ENCODE measurements around the gene BHLHE40. TPM values are rescaled to one million over a fixed set of nuclear protein-coding genes. Genes with fewer than 3 reads are reported as not detected.

BHLHE40 gene
- total and polyA plus RNA-seq, 2 experiments from 2014 or later: 1.7 to 2.2 TPM

DNA sequence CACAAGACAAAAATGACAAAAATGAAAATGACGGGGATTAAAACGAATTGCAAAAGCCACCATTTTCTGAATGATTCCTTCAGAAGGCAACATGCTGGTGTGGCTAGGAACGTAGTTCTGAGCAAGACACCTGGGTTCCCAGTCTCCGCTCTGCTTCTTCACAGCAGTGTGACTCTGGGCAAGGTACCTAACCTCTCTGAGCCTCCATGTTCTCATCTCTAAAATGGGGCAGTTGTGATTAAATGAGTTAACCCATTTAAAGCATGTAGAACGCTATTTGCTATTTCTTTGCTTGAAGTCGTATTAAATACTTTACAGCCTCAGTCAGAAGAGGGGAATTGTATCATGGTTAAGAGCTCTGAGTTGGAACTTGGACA, 23.6 kb downstream of the BHLHE40 start:
- no peaks in the 10 kb centered on the region for H3K9me2 ChIP-seq (ENCODE audit: insufficient read depth)
- H3K27ac ChIP-seq (ENCODE audit: low read depth): no peak overlapping the region
- no peaks in the 10 kb centered on the region for H3K27me3 ChIP-seq (ENCODE audit: insufficient read depth)
- Mint-ChIP-seq H3K9me3 (no peaks in the 10 kb centered on the region), H3K27ac (no peak overlapping the region), H3K4me3 (no peak overlapping the region), H3K4me1 (peaks cover 13% of the 10 kb centered on the region), H3K36me3 (ENCODE audit: low read depth) (no peaks in the 10 kb centered on the region), H3K27me3 (ENCODE audit: insufficient read depth, low read depth, poor library complexity) (peaks cover 4% of the 10 kb centered on the region)
- H3K4me3 ChIP-seq: no peak overlapping the region
- H3F3A ChIP-seq (replicated peaks; ENCODE audit: low read depth): no peaks in the 10 kb centered on the region
- ATAC-seq (no peak), DNase-seq (ENCODE audit: low spot score) (no peak)
- TF ChIP-seq JUNB (IDR thresholded peaks at IDR 0.05; ENCODE audit: unreplicated experiment) (no peak), STAT1 (IDR thresholded peaks at IDR 0.05; ENCODE audit: unreplicated experiment) (no peak), EZH2 (IDR thresholded peaks at IDR 0.05; ENCODE audit: low read depth, unreplicated experiment) (no peak), POLR2AphosphoS5 (IDR thresholded peaks at IDR 0.05; ENCODE audit: low read depth) (no peak), CREB1 (CRISPR knock-in tag; IDR thresholded peaks at IDR 0.05; ENCODE audit: low read depth) (no peak), EZH2phosphoT487 (IDR thresholded peaks at IDR 0.05; ENCODE audit: unreplicated experiment) (no peak)
- TF ChIP-seq, protein P1, sequence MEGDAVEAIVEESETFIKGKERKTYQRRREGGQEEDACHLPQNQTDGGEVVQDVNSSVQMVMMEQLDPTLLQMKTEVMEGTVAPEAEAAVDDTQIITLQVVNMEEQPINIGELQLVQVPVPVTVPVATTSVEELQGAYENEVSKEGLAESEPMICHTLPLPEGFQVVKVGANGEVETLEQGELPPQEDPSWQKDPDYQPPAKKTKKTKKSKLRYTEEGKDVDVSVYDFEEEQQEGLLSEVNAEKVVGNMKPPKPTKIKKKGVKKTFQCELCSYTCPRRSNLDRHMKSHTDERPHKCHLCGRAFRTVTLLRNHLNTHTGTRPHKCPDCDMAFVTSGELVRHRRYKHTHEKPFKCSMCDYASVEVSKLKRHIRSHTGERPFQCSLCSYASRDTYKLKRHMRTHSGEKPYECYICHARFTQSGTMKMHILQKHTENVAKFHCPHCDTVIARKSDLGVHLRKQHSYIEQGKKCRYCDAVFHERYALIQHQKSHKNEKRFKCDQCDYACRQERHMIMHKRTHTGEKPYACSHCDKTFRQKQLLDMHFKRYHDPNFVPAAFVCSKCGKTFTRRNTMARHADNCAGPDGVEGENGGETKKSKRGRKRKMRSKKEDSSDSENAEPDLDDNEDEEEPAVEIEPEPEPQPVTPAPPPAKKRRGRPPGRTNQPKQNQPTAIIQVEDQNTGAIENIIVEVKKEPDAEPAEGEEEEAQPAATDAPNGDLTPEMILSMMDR (conservative IDR thresholded peaks at IDR 0.05; ENCODE audit: low read depth in 2 of 2): no peak
- TF ChIP-seq, protein P2, sequence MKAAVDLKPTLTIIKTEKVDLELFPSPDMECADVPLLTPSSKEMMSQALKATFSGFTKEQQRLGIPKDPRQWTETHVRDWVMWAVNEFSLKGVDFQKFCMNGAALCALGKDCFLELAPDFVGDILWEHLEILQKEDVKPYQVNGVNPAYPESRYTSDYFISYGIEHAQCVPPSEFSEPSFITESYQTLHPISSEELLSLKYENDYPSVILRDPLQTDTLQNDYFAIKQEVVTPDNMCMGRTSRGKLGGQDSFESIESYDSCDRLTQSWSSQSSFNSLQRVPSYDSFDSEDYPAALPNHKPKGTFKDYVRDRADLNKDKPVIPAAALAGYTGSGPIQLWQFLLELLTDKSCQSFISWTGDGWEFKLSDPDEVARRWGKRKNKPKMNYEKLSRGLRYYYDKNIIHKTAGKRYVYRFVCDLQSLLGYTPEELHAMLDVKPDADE (IDR thresholded peaks at IDR 0.05): no peak
- TF ChIP-seq, protein P3, sequence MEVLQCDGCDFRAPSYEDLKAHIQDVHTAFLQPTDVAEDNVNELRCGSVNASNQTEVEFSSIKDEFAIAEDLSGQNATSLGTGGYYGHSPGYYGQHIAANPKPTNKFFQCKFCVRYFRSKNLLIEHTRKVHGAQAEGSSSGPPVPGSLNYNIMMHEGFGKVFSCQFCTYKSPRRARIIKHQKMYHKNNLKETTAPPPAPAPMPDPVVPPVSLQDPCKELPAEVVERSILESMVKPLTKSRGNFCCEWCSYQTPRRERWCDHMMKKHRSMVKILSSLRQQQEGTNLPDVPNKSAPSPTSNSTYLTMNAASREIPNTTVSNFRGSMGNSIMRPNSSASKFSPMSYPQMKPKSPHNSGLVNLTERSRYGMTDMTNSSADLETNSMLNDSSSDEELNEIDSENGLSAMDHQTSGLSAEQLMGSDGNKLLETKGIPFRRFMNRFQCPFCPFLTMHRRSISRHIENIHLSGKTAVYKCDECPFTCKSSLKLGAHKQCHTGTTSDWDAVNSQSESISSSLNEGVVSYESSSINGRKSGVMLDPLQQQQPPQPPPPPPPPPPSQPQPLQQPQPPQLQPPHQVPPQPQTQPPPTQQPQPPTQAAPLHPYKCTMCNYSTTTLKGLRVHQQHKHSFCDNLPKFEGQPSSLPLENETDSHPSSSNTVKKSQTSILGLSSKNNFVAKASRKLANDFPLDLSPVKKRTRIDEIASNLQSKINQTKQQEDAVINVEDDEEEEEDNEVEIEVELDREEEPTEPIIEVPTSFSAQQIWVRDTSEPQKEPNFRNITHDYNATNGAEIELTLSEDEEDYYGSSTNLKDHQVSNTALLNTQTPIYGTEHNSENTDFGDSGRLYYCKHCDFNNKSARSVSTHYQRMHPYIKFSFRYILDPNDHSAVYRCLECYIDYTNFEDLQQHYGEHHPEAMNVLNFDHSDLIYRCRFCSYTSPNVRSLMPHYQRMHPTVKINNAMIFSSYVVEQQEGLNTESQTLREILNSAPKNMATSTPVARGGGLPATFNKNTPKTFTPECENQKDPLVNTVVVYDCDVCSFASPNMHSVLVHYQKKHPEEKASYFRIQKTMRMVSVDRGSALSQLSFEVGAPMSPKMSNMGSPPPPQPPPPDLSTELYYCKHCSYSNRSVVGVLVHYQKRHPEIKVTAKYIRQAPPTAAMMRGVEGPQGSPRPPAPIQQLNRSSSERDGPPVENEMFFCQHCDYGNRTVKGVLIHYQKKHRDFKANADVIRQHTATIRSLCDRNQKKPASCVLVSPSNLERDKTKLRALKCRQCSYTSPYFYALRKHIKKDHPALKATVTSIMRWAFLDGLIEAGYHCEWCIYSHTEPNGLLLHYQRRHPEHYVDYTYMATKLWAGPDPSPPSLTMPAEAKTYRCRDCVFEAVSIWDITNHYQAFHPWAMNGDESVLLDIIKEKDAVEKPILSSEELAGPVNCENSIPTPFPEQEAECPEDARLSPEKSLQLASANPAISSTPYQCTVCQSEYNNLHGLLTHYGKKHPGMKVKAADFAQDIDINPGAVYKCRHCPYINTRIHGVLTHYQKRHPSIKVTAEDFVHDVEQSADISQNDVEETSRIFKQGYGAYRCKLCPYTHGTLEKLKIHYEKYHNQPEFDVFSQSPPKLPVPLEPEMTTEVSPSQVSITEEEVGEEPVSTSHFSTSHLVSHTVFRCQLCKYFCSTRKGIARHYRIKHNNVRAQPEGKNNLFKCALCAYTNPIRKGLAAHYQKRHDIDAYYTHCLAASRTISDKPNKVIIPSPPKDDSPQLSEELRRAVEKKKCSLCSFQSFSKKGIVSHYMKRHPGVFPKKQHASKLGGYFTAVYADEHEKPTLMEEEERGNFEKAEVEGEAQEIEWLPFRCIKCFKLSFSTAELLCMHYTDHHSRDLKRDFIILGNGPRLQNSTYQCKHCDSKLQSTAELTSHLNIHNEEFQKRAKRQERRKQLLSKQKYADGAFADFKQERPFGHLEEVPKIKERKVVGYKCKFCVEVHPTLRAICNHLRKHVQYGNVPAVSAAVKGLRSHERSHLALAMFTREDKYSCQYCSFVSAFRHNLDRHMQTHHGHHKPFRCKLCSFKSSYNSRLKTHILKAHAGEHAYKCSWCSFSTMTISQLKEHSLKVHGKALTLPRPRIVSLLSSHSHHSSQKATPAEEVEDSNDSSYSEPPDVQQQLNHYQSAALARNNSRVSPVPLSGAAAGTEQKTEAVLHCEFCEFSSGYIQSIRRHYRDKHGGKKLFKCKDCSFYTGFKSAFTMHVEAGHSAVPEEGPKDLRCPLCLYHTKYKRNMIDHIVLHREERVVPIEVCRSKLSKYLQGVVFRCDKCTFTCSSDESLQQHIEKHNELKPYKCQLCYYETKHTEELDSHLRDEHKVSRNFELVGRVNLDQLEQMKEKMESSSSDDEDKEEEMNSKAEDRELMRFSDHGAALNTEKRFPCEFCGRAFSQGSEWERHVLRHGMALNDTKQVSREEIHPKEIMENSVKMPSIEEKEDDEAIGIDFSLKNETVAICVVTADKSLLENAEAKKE (CRISPR knock-in tag; IDR thresholded peaks at IDR 0.05): no peak
- peaks cover 13% of the 10 kb centered on the region for H3K4me1 ChIP-seq (ENCODE audit: insufficient read depth)
- H3K36me3 ChIP-seq (ENCODE audit: insufficient read depth): no peaks in the 10 kb centered on the region
- H3K79me2 ChIP-seq (replicated peaks; ENCODE audit: insufficient read depth): no peaks in the 10 kb centered on the region
- H4K20me1 ChIP-seq (replicated peaks; ENCODE audit: insufficient read depth): no peaks in the 10 kb centered on the region
- no peak overlapping the region for H3K4me2 ChIP-seq
- peak overlapping the region; percentile 47; the same call in 1 of the 2 replicates for H2AFZ ChIP-seq
